HK-2 (cell line): ENCODE data around the gene GSC2.

ENCODE experiments used
- DNase-seq: peaks from one replicate; pipeline ENCODE4 v3.0.0-alpha.2; 2018; ENCODE audit not compliant: unreplicated experiment

GSC2 gene

GRCh38 chr22:19152942-19153883 lies 3.1 kb upstream of the GSC2 start:
- DNase-seq, result no peak

- no peak for DNase-seq
Observed at GRCh38 chr22:19151329-19152191, 1.5 kb upstream of the GSC2 start.

DNA sequence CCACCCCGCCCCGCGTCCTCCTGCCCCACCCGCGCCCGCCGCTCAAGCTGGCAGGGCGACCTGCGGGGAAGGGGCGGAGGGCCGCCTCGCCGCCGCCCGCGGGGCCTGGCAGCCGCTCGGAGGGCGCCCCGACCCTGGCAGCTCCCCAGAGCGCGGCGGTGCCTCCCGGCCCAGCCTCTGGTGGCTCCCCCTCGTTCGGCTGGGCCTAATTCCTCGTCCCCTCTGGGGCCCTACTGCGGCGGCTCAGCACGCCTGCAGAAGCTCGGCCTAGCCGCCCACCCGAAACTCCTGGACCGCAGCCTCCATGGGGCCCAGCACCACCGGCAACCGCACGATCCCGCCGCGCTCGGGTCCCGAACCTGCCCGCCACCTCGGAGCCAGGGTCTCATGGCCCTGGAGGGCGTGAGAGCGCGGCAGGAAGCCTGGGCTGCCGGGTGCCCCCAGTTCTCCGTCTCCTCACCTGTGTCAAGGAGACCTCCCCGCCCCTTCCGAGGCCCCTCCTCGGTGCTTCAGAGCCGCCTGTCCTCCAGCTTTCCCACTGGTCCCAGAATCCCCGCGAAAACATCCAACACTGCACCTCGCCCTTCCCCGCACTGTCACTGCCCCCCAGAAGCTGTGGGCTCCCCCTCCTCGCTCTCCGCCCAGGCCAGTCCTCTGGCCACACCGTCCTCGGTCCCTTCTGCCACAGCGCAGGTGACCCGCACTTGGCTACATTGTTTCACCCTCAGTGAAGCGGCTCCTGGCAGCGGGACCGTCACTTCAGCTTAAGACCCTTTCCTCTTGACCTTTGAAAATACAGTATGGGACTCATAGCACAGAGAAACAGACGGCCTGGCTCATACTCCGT lies 613 bp upstream of the GSC2 start:
- DNase-seq, result no peak

DNA sequence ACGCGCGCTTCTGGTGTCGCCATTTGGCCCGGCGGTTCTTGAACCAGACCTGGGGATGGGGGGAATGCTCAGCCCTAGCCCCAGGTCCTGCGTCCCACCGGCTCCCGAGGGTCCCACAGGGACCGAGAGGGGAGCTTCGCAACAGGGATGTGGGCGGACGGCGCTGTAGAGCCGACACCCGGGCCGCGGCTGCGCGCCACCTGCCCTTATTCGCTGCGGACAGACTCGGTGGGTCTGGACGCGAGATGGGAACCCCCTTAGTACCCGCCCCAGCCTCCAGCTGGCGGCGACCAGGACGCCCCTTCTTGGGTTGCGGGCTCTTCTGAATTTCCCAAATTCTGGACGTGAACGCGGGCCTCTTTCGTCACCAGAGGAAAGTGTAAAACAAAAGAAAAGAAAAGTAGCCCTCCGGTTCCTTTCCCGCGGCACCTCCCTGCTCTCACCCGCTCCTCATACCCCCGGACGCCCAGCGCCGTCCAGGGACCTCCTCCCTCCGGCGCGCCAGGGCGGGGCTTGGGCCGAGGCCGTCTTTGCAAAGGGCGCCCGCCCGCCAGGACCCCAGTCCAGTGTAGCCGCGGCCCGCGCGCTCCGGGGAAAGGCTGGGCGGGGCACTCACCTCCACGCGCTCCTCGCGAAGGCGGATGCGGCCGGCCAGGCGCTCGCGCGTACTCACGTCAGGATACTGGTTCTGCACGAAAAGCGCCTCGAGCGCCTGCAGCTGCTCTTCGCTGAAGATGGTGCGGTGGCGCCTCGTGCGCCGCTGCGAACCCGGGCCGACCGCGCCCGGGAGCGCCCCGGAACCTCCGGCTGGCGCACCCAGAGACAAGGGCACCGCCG lies 827 bp downstream of the GSC2 start:
- no peak for DNase-seq

DNA sequence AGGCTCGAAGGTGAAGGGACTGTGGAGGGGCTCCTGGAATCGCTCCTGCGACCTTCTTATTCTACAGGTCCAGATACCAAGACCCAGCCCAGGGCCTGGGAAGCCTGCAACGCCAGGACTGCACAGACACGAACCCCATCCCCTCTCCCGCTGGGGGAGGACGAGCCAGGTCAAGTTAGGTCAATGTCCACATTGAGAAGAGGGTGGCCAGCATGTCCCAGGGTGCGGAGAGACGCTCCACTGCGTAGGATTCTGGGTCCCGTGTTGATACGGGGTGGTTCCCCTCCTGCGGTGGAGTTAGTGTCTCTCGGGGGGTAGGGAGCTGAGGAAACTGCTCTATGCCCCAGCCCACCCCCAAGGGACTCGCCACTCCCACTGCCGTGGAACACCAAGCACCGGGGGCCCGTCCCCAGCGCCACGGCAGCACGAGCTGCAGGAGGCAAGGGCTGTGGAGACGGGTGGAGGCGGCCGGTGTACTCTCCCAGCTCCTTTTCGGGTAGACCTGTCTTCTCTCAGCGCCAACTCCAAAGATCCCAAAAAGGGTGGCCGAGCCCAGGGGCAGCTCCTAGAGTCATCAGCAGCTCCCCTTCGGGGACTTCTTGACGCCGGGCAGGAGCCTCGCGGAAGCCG lies 1.6 kb downstream of the GSC2 start:
- DNase-seq, result no peak

- no peak for DNase-seq
Observed at GRCh38 chr22:19147195-19147780, 2.8 kb downstream of the GSC2 start.

GRCh38 chr22:19146215-19146968 lies 3.7 kb downstream of the GSC2 start:
- no peak for DNase-seq

DNA sequence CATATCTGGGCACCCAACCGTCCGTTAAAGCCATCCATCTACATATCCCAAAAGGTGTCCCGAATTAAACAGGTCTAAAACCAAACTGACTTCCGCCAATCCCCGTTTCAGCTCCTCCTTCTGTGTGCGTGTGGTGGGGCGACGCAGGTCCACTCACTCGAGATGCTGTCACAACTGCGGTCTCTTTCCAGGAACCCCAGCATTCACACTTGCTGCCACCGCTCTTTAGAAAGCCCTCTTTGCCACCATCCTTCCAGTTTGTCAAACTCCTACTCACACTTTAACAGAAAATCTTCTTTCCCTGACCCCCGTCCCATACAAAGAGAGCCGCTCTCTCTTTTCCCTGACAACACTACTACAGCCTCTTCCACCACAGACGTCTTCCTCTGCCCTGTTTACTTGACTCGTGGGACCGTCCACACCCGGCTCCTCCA lies 6.1 kb downstream of the GSC2 start:
- no peak for DNase-seq

GRCh38 chr22:19143212-19143611 lies 6.9 kb downstream of the GSC2 start:
- no peak for DNase-seq

GRCh38 chr22:19142394-19142793 lies 7.7 kb downstream of the GSC2 start:
- DNase-seq, result no peak

DNA sequence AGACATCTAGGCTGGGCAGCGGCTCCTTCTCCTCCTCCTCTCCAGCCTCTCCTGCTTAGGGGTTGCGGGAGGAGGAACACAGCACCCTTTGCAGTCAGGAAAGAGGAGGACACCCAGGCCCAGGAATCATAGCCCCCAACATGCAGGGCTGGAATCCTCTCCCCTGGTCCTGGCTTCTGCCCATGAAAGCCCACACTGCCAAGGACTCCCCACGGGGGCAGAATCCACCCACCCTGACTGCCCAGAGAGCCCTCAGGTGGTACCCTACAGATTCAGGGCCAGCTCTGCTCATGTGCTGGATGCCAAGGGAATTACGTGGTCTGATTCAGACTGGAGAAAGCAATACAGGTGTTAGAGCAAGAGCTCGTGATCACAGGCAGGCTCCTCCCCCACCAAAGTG lies 10.1 kb downstream of the GSC2 start:
- DNase-seq, result no peak

- DNase-seq, result no peak
Observed at GRCh38 chr22:19139001-19139356, 11.1 kb downstream of the GSC2 start.

- no peak for DNase-seq
Observed at GRCh38 chr22:19138217-19139000, 11.7 kb downstream of the GSC2 start.

GRCh38 chr22:19137384-19138216 lies 12.5 kb downstream of the GSC2 start:
- no peak for DNase-seq

DNA sequence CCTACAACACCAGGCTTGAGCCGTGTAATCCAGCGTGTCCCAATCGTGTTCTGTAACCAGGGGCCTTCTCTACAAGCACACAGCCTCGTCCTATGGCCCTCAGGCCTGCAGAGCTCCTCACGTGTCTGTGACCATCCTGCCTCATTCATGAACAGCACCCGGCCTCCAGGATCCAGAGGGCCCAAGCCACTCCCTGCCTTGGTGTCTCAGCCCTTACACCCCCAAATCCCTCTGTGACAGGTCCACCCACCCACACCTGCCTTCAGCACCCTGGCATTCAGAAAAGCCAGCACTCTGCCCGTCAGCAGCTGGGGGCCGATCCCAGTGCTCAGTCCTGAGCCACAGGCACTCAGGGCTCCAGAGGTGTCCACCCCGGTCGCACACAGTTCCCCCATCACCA lies 13.2 kb downstream of the GSC2 start:
- DNase-seq, result no peak

DNA sequence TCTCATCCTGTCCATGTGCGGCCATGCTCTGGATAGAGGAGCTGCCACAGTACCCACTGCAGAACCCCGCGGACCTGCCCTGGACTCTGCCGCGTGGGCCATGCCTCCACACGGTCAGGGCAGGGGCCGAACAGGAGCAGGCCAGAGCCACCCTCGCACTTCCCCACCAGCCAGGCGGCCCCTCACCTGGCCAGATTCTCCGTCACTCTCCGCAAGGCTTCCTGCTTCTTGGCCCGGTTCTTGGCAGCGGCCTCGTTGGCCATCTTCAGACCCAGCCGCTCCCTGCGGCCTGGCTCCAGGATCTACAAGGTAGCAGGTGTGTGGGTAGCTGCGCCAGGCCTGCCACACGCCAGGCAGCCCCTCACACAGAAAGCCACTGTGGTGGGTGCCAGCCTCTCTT lies 15.2 kb downstream of the GSC2 start:
- no peak for DNase-seq

- no peak for DNase-seq
Observed at GRCh38 chr22:19134176-19134831, 15.8 kb downstream of the GSC2 start.
